ENCODE data around the gene UGGT1.

Gene UGGT1, protein sequence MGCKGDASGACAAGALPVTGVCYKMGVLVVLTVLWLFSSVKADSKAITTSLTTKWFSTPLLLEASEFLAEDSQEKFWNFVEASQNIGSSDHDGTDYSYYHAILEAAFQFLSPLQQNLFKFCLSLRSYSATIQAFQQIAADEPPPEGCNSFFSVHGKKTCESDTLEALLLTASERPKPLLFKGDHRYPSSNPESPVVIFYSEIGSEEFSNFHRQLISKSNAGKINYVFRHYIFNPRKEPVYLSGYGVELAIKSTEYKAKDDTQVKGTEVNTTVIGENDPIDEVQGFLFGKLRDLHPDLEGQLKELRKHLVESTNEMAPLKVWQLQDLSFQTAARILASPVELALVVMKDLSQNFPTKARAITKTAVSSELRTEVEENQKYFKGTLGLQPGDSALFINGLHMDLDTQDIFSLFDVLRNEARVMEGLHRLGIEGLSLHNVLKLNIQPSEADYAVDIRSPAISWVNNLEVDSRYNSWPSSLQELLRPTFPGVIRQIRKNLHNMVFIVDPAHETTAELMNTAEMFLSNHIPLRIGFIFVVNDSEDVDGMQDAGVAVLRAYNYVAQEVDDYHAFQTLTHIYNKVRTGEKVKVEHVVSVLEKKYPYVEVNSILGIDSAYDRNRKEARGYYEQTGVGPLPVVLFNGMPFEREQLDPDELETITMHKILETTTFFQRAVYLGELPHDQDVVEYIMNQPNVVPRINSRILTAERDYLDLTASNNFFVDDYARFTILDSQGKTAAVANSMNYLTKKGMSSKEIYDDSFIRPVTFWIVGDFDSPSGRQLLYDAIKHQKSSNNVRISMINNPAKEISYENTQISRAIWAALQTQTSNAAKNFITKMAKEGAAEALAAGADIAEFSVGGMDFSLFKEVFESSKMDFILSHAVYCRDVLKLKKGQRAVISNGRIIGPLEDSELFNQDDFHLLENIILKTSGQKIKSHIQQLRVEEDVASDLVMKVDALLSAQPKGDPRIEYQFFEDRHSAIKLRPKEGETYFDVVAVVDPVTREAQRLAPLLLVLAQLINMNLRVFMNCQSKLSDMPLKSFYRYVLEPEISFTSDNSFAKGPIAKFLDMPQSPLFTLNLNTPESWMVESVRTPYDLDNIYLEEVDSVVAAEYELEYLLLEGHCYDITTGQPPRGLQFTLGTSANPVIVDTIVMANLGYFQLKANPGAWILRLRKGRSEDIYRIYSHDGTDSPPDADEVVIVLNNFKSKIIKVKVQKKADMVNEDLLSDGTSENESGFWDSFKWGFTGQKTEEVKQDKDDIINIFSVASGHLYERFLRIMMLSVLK (N-terminal part only)

GRCh38 chr2:128090945-128091725 lies at the start of gene UGGT1:
UGGT1 (plus strand) TSS chr2:128091200; CDS start chr2:128091358, 158 bp downstream.
- Histone ChIP-seq H3K9me3 (ENCODE audit: control insufficient read depth, insufficient read depth, low read length) (no peaks in the 10 kb centered on the region), H3K9ac (ENCODE audit: low read depth, low read length) (peak within 1 kb of the TSS; percentile 87), H3K4me1 (ENCODE audit: insufficient read depth, low read length) (no peaks in the 10 kb centered on the region), H3K36me3 (ENCODE audit: insufficient read depth, low read length) (no peaks in the 10 kb centered on the region)

GRCh38 chr2:128041561-128041960 lies 49.4 kb upstream of the UGGT1 start:
- Histone ChIP-seq H3K9me3 (ENCODE audit: control insufficient read depth, insufficient read depth, low read length) (peaks cover 11% of the 10 kb centered on the region), H3K9ac (ENCODE audit: low read depth, low read length) (no peak overlapping the region), H3K4me1 (ENCODE audit: insufficient read depth, low read length) (no peaks in the 10 kb centered on the region), H3K36me3 (ENCODE audit: insufficient read depth, low read length) (no peaks in the 10 kb centered on the region; the same call in 1 of the 2 replicates)

GRCh38 chr2:128043041-128043440 lies 48.0 kb upstream of the UGGT1 start:
- Histone ChIP-seq H3K4me1 (ENCODE audit: insufficient read depth, low read length) (no peaks in the 10 kb centered on the region), H3K9me3 (ENCODE audit: control insufficient read depth, insufficient read depth, low read length) (peaks cover 11% of the 10 kb centered on the region), H3K36me3 (ENCODE audit: insufficient read depth, low read length) (no peaks in the 10 kb centered on the region), H3K9ac (ENCODE audit: low read depth, low read length) (no peak overlapping the region)

DNA sequence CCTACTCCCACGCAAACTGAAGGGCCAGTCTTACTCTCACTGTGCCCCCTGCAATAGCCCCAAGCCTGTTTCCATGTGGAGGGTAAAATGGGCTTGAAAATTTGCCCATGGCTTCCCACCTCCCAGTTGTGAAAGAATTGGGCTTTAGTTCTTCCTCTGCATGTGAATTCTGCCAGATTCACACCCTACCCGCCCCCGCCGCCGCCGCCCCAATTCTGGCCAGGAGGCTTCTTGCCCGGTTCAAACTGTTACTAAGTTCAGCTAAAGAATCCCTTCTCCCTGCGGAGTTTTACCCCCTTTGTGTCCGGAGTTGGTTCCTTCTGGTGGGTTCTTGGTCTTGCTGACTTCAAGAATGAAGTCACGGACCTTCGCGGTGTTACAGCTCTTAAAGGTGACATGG lies 37.7 kb upstream of the UGGT1 start:
- Histone ChIP-seq H3K36me3 (ENCODE audit: insufficient read depth, low read length) (no peaks in the 10 kb centered on the region), H3K9ac (ENCODE audit: low read depth, low read length) (no peak overlapping the region), H3K9me3 (ENCODE audit: control insufficient read depth, insufficient read depth, low read length) (no peaks in the 10 kb centered on the region), H3K4me1 (ENCODE audit: insufficient read depth, low read length) (no peaks in the 10 kb centered on the region)

DNA sequence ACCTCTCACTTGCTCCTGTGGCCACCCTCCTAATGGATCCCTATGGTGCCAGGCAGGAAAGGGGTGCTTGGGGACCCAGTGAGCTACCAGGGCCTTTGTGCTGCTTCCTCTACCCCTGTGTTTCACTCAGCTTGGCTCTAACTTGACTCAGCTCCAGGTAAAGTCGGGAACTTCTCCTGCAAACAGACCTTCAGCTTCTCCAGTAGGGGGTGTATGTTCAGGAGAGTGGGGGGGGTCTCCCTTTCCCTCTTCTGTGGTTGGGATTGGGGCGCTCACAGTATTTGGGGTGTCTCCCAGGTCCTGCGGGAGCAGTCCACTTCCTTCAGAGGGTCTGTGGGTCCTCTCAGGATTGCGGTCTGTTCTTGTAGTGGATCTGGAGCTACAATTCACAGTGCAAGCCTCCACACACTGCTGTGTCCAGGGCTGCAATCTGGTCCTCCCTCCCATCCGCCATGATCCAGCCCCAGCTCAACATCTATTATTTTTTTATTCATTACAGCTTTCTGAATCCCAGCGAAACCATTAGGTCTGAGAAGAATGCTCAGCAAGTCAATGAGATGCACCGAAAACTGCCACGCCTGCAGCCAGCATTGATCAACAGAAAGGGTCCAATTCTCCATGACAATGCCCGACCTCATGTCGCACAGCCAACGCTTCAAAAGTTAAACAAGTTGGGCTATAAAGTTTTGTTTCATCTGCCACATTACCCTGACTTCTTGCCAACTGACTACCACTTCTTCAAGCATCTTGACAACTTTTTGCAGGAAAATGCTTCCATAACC lies 36.7 kb upstream of the UGGT1 start:
- Histone ChIP-seq H3K36me3 (ENCODE audit: insufficient read depth, low read length) (no peaks in the 10 kb centered on the region), H3K4me1 (ENCODE audit: insufficient read depth, low read length) (no peaks in the 10 kb centered on the region), H3K9me3 (ENCODE audit: control insufficient read depth, insufficient read depth, low read length) (no peaks in the 10 kb centered on the region), H3K9ac (ENCODE audit: low read depth, low read length) (no peak overlapping the region)

GRCh38 chr2:128057334-128057733 lies 33.7 kb upstream of the UGGT1 start:
- Histone ChIP-seq H3K36me3 (ENCODE audit: insufficient read depth, low read length) (no peaks in the 10 kb centered on the region), H3K9me3 (ENCODE audit: control insufficient read depth, insufficient read depth, low read length) (no peaks in the 10 kb centered on the region), H3K4me1 (ENCODE audit: insufficient read depth, low read length) (no peaks in the 10 kb centered on the region), H3K9ac (ENCODE audit: low read depth, low read length) (no peak overlapping the region)

- H3K9me3 ChIP-seq (ENCODE audit: control insufficient read depth, insufficient read depth, low read length) = no peaks in the 10 kb centered on the region
- H3K9ac ChIP-seq (ENCODE audit: low read depth, low read length) = no peak overlapping the region
- H3K4me1 ChIP-seq (ENCODE audit: insufficient read depth, low read length) = no peaks in the 10 kb centered on the region
- H3K36me3 ChIP-seq (ENCODE audit: insufficient read depth, low read length) = no peaks in the 10 kb centered on the region
These were observed 32.9 kb upstream of the UGGT1 start for GRCh38 chr2:128058114-128058513.

DNA sequence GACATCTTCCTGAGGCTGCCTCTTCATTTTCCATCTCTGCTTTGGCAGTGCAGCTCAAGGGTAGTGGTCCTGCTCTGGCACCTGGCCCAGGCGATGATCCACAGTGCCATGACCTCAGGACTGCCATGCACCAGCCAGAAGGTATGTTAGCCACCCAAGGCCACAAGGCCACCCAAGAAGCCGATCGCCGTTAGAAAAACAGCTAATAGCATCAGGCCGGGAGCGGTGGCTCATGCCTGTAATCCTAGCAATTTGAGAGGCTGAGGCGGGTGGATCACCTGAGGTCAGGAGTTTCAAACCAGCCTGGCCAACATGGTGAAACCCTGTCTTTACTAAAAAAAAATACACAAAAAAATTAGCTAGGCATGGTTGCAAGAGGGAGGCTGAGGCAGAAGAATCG lies 28.4 kb upstream of the UGGT1 start:
- no peaks in the 10 kb centered on the region for H3K4me1 ChIP-seq (ENCODE audit: insufficient read depth, low read length)
- no peak overlapping the region for H3K9ac ChIP-seq (ENCODE audit: low read depth, low read length)
- no peaks in the 10 kb centered on the region for H3K36me3 ChIP-seq (ENCODE audit: insufficient read depth, low read length)
- no peaks in the 10 kb centered on the region for H3K9me3 ChIP-seq (ENCODE audit: control insufficient read depth, insufficient read depth, low read length)

- H3K9ac ChIP-seq (ENCODE audit: low read depth, low read length) = no peak overlapping the region
These were observed 26.6 kb upstream of the UGGT1 start for GRCh38 chr2:128064353-128064752.

GRCh38 chr2:128069769-128070168 lies 21.2 kb upstream of the UGGT1 start:
- H3K9me3 ChIP-seq (ENCODE audit: control insufficient read depth, insufficient read depth, low read length) = no peaks in the 10 kb centered on the region
- H3K9ac ChIP-seq (ENCODE audit: low read depth, low read length) = no peak overlapping the region
- H3K4me1 ChIP-seq (ENCODE audit: insufficient read depth, low read length) = no peaks in the 10 kb centered on the region
- no peaks in the 10 kb centered on the region for H3K36me3 ChIP-seq (ENCODE audit: insufficient read depth, low read length)

More at GRCh38 chr2:128064353-128064752, 26.6 kb upstream of the UGGT1 start:
- Histone ChIP-seq H3K36me3 (ENCODE audit: insufficient read depth, low read length) (no peaks in the 10 kb centered on the region), H3K9me3 (ENCODE audit: control insufficient read depth, insufficient read depth, low read length) (no peaks in the 10 kb centered on the region), H3K4me1 (ENCODE audit: insufficient read depth, low read length) (no peaks in the 10 kb centered on the region)

GRCh38 chr2:128073278-128073677 lies 17.7 kb upstream of the UGGT1 start:
- no peaks in the 10 kb centered on the region for H3K4me1 ChIP-seq (ENCODE audit: insufficient read depth, low read length)
- H3K9ac ChIP-seq (ENCODE audit: low read depth, low read length) = no peak overlapping the region

DNA sequence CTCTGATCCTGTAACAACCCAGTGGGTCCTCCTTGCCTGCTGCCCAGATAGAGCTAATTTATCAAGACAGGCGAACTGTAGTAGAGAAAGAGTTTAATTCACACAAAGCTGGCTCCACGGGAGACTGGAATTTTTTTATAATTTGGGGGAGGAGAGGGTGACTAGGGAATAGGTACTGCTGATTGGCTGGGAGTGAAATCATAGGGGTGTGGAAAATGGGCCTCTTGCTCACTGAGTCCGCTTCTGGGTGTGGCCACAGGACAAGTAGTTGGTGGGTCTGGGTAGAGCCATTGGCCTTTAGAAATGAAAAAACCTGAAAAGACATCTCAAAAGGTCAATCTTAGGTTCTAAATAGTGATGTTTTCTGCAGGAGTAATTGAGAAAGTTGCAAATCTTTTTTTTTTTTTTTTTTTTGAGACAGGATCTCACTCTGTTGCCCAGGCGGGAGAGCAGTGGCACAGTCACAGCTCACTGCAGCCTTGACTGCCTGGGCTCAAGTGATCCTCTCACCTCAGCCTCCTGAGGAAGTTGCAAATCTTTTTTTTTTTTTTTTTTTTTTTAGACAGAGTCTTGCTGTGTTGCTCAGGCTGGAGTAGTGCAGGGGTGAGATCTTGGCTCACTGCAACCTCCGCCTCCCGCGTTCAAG lies 14.4 kb upstream of the UGGT1 start:
- Histone ChIP-seq H3K36me3 (ENCODE audit: insufficient read depth, low read length) (no peaks in the 10 kb centered on the region), H3K9me3 (ENCODE audit: control insufficient read depth, insufficient read depth, low read length) (no peaks in the 10 kb centered on the region), H3K4me1 (ENCODE audit: insufficient read depth, low read length) (no peaks in the 10 kb centered on the region), H3K9ac (ENCODE audit: low read depth, low read length) (no peak overlapping the region)

More at GRCh38 chr2:128073278-128073677, 17.7 kb upstream of the UGGT1 start:
- Histone ChIP-seq H3K9me3 (ENCODE audit: control insufficient read depth, insufficient read depth, low read length) (no peaks in the 10 kb centered on the region), H3K36me3 (ENCODE audit: insufficient read depth, low read length) (no peaks in the 10 kb centered on the region)

All from ES-I3 (cell line).